Measurements from ENCODE around the gene KCNK18.

GRCh38 chr10:117184296-117184695, 13.0 kb upstream of the KCNK18 start:
- TF ChIP-seq CTCF (IDR thresholded peaks at IDR 0.05) (no peak), POLR2A (IDR thresholded peaks at IDR 0.05) (no peak)
